MCF 10A (cell line): ENCODE measurements around the gene LMO2. TPM values are rescaled to one million over a fixed set of nuclear protein-coding genes. Genes with fewer than 3 reads are reported as not detected.
"Not testable (repeated sequence)": the region's sequence is repeated elsewhere in the genome, so short reads cannot be mapped to it uniquely, and the experiment has no call there.

Source experiments
- BruUV-seq: library from RNA; stranded (reverse); fragments of 400-500 nt; replicated peaks from 2 replicates; lab custom pipeline; 2021; lab: Mats Ljungman, UMichigan
- CTCF ChIA-PET: fragments of 300-600 bp; sonication (Branson Sonifier 250); formaldehyde crosslinking; extraction: SDS; loops from one replicate; lab custom pipeline; 2021; ENCODE audit warnings: antibody characterized with exemption, inconsistent platforms; lab: Yijun Ruan, JAX
- POLR2A ChIA-PET: fragments of 300-600, 350-650 bp; sonication (Branson Sonifier 250); formaldehyde crosslinking; extraction: SDS; loops from one replicate; lab custom pipeline; 2020; ENCODE audit warnings: antibody characterized with exemption, inconsistent platforms; lab: Yijun Ruan, JAX
- DNase-seq: peaks from one replicate; pipeline ENCODE4 v3.0.0-alpha.2; 2018; ENCODE audit not compliant: unreplicated experiment
- H3K27ac Mint-ChIP-seq: one replicate; pipeline ENCODE4 v1.8.0; 2022; ENCODE audit warnings: mild to moderate bottlenecking, low read depth, mixed read lengths; ENCODE audit not compliant: unreplicated experiment
- H3K27me3 Mint-ChIP-seq: one replicate; pipeline ENCODE4 v1.8.0; 2022; ENCODE audit warnings: mixed read lengths; ENCODE audit not compliant: insufficient read depth, unreplicated experiment
- H3K36me3 Mint-ChIP-seq: one replicate; pipeline ENCODE4 v1.8.0; 2022; ENCODE audit warnings: mild to moderate bottlenecking, moderate library complexity, mixed read lengths; ENCODE audit not compliant: insufficient read depth, unreplicated experiment
- H3K4me1 Mint-ChIP-seq: one replicate; pipeline ENCODE4 v1.8.0; 2022; ENCODE audit warnings: mixed read lengths; ENCODE audit not compliant: insufficient read depth, unreplicated experiment
- H3K4me3 Mint-ChIP-seq: one replicate; pipeline ENCODE4 v1.8.0; 2022; ENCODE audit warnings: mild to moderate bottlenecking, moderate library complexity, mixed read lengths; ENCODE audit not compliant: unreplicated experiment
- H3K9me3 Mint-ChIP-seq: one replicate; pipeline ENCODE4 v1.8.0; 2022; ENCODE audit warnings: mixed read lengths; ENCODE audit not compliant: unreplicated experiment
- intact Hi-C: fragments of 100-400 bp; cut with micrococcal nuclease; formaldehyde crosslinking; loops from 2 replicates; pipeline ENCODE4 v1.14.1; 2022
- total RNA-seq: library from RNA; stranded (reverse); gene quantifications from 2 replicates; pipeline ENCODE4 v1.2.3, GENCODE V29; 2022
- TF ChIP-seq, protein P1 (sequence below): fragments of 200-600 bp; IDR thresholded peaks from one replicate; pipeline ENCODE4 v1.8.0; 2022; ENCODE audit warnings: antibody characterized with exemption, mild to moderate bottlenecking; ENCODE audit not compliant: unreplicated experiment

The LMO2 gene
- total RNA-seq, 1 experiment from 2014 or later = 0.89 TPM

DNA sequence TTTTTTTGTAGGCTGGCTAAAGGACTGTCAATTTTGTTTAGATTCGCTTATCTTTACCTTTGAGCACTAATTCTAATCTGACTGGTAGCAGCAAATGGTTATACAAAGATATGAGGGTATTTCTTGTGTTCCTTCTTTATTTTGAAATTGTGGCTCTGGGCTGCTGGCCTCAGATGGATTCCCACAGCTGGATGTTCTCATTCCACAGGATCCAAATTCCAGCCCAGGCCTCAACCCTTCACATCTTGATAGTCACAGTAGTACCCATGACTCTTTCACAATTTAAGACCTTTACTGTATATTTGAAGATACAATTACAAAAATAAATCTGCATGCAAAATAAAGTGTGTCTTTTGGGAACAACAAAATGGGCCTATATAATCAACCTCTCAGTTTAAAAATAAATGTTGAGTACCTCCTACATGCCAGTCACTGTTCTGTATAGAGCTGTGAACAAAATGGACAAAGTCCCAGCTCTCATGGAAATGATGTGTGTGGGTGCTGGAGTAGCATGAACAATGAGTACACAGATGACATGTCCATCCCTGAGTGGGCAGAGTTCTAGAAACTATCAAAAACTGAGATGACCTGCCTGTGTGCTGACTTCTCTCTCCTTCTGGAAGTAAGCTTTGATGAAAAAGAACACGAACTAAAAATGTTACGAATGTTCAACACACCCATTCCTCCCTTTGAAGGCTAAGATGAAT, 65.9 kb downstream of the LMO2 start:
- Mint-ChIP-seq H3K4me1 (peaks cover 6% of the 10 kb centered on the region), H3K4me3 (no peak overlapping the region), H3K36me3 (no peaks in the 10 kb centered on the region), H3K27me3 (peaks cover 15% of the 10 kb centered on the region), H3K9me3 (no peaks in the 10 kb centered on the region), H3K27ac (no peak overlapping the region)
- ChIA-PET CTCF (interaction anchor here (0.6 to 11.3 kb wide), 4 partner anchors 8 to 69 kb away, joined by 3 to 202 read pairs (median 4); no protein-coding TSS in a partner anchor), POLR2A (no interaction called here)
- DNase-seq = no peak
- no TSS peak for BruUV-seq
- TF ChIP-seq, protein P1, sequence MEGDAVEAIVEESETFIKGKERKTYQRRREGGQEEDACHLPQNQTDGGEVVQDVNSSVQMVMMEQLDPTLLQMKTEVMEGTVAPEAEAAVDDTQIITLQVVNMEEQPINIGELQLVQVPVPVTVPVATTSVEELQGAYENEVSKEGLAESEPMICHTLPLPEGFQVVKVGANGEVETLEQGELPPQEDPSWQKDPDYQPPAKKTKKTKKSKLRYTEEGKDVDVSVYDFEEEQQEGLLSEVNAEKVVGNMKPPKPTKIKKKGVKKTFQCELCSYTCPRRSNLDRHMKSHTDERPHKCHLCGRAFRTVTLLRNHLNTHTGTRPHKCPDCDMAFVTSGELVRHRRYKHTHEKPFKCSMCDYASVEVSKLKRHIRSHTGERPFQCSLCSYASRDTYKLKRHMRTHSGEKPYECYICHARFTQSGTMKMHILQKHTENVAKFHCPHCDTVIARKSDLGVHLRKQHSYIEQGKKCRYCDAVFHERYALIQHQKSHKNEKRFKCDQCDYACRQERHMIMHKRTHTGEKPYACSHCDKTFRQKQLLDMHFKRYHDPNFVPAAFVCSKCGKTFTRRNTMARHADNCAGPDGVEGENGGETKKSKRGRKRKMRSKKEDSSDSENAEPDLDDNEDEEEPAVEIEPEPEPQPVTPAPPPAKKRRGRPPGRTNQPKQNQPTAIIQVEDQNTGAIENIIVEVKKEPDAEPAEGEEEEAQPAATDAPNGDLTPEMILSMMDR = no peak
- intact Hi-C loops = loop anchor here (5.0 kb wide), 1 partner anchor 134 kb away; no protein-coding TSS in a partner anchor

DNA sequence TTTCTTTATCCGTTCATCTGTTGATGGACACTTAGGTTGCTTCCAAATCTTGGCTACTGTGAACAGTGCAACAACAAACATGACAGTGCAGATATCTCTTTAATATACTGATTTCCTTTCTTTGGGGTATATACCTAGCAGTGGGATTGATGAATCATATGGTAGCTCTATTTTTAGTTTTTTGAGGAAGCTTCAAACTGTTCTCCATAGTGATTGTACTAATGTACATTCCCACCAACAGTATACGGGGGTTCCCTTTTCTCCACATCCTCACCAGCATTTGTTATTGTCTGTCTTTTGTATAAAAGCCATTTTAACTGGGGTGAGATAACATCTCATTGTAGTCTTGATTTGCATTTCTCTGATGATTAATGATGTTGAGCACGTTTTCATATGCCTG, 68.9 kb downstream of the LMO2 start:
- H3K27ac Mint-ChIP-seq, H3K4me3 Mint-ChIP-seq, BruUV-seq, H3K4me1 Mint-ChIP-seq, intact Hi-C loops, H3K9me3 Mint-ChIP-seq, POLR2A ChIA-PET, DNase-seq, H3K36me3 Mint-ChIP-seq: not testable (repeated sequence)
- CTCF ChIA-PET = interaction anchor here (0.7 to 11.3 kb wide), 3 partner anchors 15 to 80 kb away, joined by 3 to 202 read pairs (median 3); no protein-coding TSS in a partner anchor
- peaks cover 14% of the 10 kb centered on the region for H3K27me3 Mint-ChIP-seq

DNA sequence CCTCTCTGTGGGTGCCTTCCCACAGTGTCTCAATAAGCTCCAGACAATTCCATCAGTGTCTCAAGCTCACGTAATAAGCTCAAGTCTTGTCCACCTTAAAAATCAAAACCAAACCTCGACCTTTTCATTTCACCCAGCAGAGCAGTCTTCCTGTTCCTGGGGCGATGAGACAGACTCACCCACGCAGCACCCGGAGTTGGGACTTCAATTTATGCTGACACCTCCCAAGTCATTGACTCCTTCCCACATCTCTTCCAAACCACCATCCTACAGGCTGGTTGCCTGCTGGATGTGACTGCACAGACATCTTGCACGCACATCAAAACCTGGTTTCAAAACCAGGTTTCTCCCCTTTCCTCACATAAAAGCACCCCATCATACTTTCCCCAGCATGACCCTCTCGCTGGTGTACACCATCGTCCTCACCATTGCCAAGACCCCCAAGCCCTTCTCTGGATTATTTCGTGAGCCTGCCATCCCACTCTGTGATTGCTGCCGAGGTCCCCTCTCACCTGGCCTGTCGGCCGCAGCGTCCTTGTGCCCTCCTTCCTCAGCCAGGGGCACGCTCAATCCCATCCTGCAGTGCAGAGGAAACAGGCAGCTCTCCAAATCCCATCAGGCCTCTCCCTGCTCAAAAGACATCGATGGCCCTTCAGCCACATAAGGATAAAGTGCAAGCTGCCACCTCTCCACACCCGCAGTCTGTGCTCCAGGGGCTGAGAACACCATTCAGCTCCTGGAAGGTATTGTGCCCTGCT, 72.4 kb downstream of the LMO2 start:
- DNase-seq = no peak
- H3K27ac Mint-ChIP-seq = no peak overlapping the region
- ChIA-PET CTCF (interaction anchor here (0.6 to 4.9 kb wide), 7 partner anchors 8 to 1948 kb away, joined by 4 to 53 read pairs (median 4); no protein-coding TSS in a partner anchor), POLR2A (interaction anchor here (0.5 to 1.0 kb wide), 2 partner anchors 9 to 13 kb away, joined by 3 to 5 read pairs; no protein-coding TSS in a partner anchor)
- TF ChIP-seq, protein P1 = no peak
- intact Hi-C loops = no loop called here
- H3K4me1 Mint-ChIP-seq = no peaks in the 10 kb centered on the region
- H3K4me3 Mint-ChIP-seq = no peak overlapping the region
- H3K27me3 Mint-ChIP-seq = peaks cover 19% of the 10 kb centered on the region
- H3K9me3 Mint-ChIP-seq = no peaks in the 10 kb centered on the region
- H3K36me3 Mint-ChIP-seq = no peaks in the 10 kb centered on the region
- BruUV-seq = no TSS peak

Other genes starting within 250 kb of the LMO2 start
- 2.8 and 2.9 TPM in 2 replicates for gene C11orf91, start 191.2 kb downstream of the LMO2 start, total RNA-seq
- gene CD59, start 155.7 kb downstream of the LMO2 start, total RNA-seq = 597 and 618 TPM in 2 replicates
- gene FBXO3, start 117.6 kb downstream of the LMO2 start, total RNA-seq = 20.1 and 22.7 TPM in 2 replicates
- gene CAPRIN1, start 159.7 kb upstream of the LMO2 start, total RNA-seq = 190 and 219 TPM in 2 replicates
- gene NAT10, start 213.6 kb upstream of the LMO2 start, total RNA-seq = 68.9 and 89.5 TPM in 2 replicates